RWPE2 (cell line): ENCODE results near the gene ADNP.

Source experiments
- ATAC-seq: fragments of 200-7000 bp; cut with Tn5 transposase; 3 replicates; pipeline ENCODE4 v1.9.1; 2021; ENCODE audit warnings: low read depth
- DNase-seq: peaks from one replicate; pipeline ENCODE4 v3.0.0-alpha.2; 2020; ENCODE audit warnings: low spot score
- H3K27ac ChIP-seq: fragments of 450-650 bp; 2 replicates; pipeline ENCODE4 v1.5.1; 2017; ENCODE audit warnings: mild to moderate bottlenecking; ENCODE audit not compliant: poor library complexity, severe bottlenecking
- H3K27me3 ChIP-seq: fragments of 250-450 bp; sonication (Bioruptor Pico); 2 replicates; pipeline ENCODE4 v1.5.1; 2021; ENCODE audit warnings: mild to moderate bottlenecking, moderate library complexity; ENCODE audit not compliant: insufficient read depth, poor library complexity, severe bottlenecking
- H3K36me3 ChIP-seq: fragments of 250-450 bp; sonication (Bioruptor Pico); 2 replicates; pipeline ENCODE4 v1.5.1; 2020; ENCODE audit warnings: low read depth, mild to moderate bottlenecking, moderate library complexity
- H3K4me1 ChIP-seq: fragments of 250-450 bp; sonication (Bioruptor Pico); 2 replicates; pipeline ENCODE4 v1.5.1; 2021; ENCODE audit warnings: mild to moderate bottlenecking, moderate library complexity; ENCODE audit not compliant: insufficient read depth, poor library complexity, severe bottlenecking
- H3K4me3 ChIP-seq: fragments of 250-450 bp; sonication (Bioruptor Pico); 2 replicates; pipeline ENCODE4 v1.5.1; 2021; ENCODE audit warnings: mild to moderate bottlenecking, moderate library complexity; ENCODE audit not compliant: severe bottlenecking
- H3K9me3 ChIP-seq: fragments of 250-450 bp; sonication (Bioruptor Pico); 2 replicates; pipeline ENCODE4 v1.5.1; 2021; ENCODE audit warnings: mild to moderate bottlenecking, moderate library complexity; ENCODE audit not compliant: severe bottlenecking
- TF ChIP-seq, protein P1 (sequence below): fragments of 450-650 bp; IDR thresholded peaks from one replicate; pipeline ENCODE4 v1.5.1; 2017; ENCODE audit warnings: mild to moderate bottlenecking, moderate library complexity; ENCODE audit not compliant: poor library complexity, severe bottlenecking

Gene ADNP

GRCh38 chr20:50921803-50922501 lies 9.3 kb downstream of the ADNP start:
- Histone ChIP-seq H3K4me1 (peaks cover 61% of the 10 kb centered on the region), H3K9me3 (no peaks in the 10 kb centered on the region), H3K4me3 (no peak overlapping the region), H3K27ac (peak overlapping the region; percentile 30), H3K27me3 (no peaks in the 10 kb centered on the region), H3K36me3 (peaks cover 72% of the 10 kb centered on the region)
- TF ChIP-seq, protein P1, sequence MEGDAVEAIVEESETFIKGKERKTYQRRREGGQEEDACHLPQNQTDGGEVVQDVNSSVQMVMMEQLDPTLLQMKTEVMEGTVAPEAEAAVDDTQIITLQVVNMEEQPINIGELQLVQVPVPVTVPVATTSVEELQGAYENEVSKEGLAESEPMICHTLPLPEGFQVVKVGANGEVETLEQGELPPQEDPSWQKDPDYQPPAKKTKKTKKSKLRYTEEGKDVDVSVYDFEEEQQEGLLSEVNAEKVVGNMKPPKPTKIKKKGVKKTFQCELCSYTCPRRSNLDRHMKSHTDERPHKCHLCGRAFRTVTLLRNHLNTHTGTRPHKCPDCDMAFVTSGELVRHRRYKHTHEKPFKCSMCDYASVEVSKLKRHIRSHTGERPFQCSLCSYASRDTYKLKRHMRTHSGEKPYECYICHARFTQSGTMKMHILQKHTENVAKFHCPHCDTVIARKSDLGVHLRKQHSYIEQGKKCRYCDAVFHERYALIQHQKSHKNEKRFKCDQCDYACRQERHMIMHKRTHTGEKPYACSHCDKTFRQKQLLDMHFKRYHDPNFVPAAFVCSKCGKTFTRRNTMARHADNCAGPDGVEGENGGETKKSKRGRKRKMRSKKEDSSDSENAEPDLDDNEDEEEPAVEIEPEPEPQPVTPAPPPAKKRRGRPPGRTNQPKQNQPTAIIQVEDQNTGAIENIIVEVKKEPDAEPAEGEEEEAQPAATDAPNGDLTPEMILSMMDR = no peak
- no peak for DNase-seq
- 0 out of 3 replicates have a peak, but pooled peaks have one; percentile 8 for ATAC-seq

- Histone ChIP-seq H3K4me1 (peaks cover 61% of the 10 kb centered on the region), H3K27ac (peak overlapping the region; percentile 30), H3K4me3 (no peak overlapping the region), H3K27me3 (no peaks in the 10 kb centered on the region), H3K36me3 (peaks cover 67% of the 10 kb centered on the region), H3K9me3 (no peaks in the 10 kb centered on the region)
- no peak for DNase-seq
- TF ChIP-seq, protein P1 = no peak
- ATAC-seq = peak; percentile 26; the same call in 1 of the 3 replicates
Measured at GRCh38 chr20:50920997-50921396, 10.2 kb downstream of the ADNP start.

DNA sequence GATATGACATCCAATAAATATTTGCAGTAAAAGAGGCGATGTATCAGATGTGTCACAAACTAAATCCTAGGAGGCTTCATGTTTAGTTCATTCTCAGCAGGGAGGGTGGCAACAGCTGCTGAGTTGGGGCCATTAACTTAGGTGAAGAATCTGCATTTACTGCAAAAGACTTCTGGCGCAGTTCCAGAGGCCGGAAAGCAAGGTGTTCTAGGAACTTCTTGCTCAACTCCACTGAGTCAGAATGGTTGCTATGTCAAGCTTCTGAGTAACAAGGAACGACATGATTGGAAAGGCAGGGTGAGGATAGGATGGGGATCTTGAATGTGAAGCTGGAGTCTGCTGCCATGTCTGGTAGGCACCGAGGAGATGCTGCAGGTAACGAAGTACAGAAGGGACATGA lies 11.7 kb downstream of the ADNP start:
- TF ChIP-seq, protein P1 = no peak
- Histone ChIP-seq H3K4me3 (no peak overlapping the region), H3K27ac (peak overlapping the region; percentile 30), H3K27me3 (no peaks in the 10 kb centered on the region), H3K9me3 (no peaks in the 10 kb centered on the region), H3K36me3 (peaks cover 61% of the 10 kb centered on the region), H3K4me1 (peaks cover 64% of the 10 kb centered on the region)
- DNase-seq (peak; percentile 99), ATAC-seq (peak; percentile 84)

DNA sequence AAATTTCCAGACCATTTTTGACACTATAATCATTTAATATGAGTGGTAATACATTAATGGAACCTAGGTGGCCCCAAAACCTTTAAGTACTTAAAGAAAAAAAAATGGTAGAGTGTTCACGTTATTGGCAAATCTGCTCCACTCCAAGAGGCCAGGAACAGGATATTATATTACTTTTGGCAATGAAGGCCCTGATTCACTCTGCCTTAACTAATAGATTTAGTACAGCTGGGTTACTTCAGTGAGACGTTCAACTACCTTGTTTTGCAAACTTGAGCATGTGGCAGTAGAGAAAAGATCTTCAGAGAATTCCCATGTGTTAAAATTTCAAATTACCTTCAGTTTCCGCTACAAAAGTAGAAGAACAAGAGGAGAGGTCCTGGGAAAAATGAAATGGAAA lies 12.8 kb downstream of the ADNP start:
- no peaks in the 10 kb centered on the region for H3K9me3 ChIP-seq
- H3K4me3 ChIP-seq = no peak overlapping the region
- peak overlapping the region; percentile 57 for H3K27ac ChIP-seq
- TF ChIP-seq, protein P1 = no peak
- H3K27me3 ChIP-seq = no peaks in the 10 kb centered on the region
- H3K4me1 ChIP-seq = peaks cover 75% of the 10 kb centered on the region
- peaks cover 58% of the 10 kb centered on the region for H3K36me3 ChIP-seq
- no peak for DNase-seq
- no peak for ATAC-seq

DNA sequence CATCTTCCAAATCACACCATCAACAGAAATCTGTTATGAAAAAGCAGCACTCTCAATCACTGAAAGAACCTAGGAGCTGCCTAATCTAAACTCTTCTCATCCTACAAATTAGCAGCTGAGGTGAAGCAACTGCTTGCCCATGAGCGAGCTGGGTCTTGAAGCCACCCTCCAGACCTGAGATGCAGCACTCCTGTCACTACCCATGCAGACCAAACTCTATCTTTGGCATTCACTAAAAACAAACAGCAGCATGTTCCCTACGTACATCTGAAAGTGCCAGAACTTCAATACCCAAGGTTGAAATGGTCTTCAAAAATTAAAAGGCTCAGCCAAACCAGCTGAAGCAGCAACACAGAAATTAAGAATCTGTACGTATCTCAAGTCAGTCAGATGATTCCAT lies 14.3 kb downstream of the ADNP start:
- TF ChIP-seq, protein P1 = no peak
- Histone ChIP-seq H3K9me3 (no peaks in the 10 kb centered on the region), H3K4me1 (peaks cover 75% of the 10 kb centered on the region), H3K36me3 (peaks cover 65% of the 10 kb centered on the region), H3K4me3 (no peak overlapping the region), H3K27me3 (no peaks in the 10 kb centered on the region), H3K27ac (peak overlapping the region; percentile 57)
- DNase-seq = no peak
- no peak for ATAC-seq
